ENCODE data around the gene CACNA1F. TPM values are rescaled to one million over a fixed set of nuclear protein-coding genes. Genes with fewer than 3 reads are reported as not detected.

CACNA1F gene
- total RNA-seq, 1 experiment from 2014 or later: not detected

DNA sequence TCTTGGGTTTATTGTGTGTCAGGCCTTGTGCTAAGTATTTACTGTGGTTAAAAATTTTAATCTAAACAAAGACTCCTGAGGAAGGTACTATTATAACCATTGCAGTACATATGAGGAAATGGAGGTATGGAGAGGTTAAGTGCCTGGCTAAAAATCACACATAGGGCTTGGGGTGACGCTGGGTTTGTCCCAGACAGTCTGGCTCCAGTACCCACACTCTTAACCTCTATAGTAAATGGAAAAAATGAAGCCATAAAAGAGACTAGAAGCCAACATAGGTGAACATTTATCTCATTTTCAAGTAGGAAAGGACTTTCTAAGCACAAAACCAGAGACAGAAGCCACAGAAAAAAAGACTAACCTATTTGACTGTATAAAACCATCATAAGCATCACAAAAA is 29.5 kb upstream of the CACNA1F start:
- Mint-ChIP-seq H3K4me3 (ENCODE audit: unreplicated experiment) (no peak overlapping the region), H3K36me3 (ENCODE audit: insufficient read depth, unreplicated experiment) (no peaks in the 10 kb centered on the region), H3K27ac (ENCODE audit: low read depth, unreplicated experiment) (no peak overlapping the region), H3K4me1 (ENCODE audit: insufficient read depth, unreplicated experiment) (no peaks in the 10 kb centered on the region), H3K27me3 (ENCODE audit: insufficient read depth, unreplicated experiment) (no peaks in the 10 kb centered on the region), H3K9me3 (ENCODE audit: unreplicated experiment) (peaks cover 19% of the 10 kb centered on the region)
- CTCF ChIA-PET: no interaction called here
- TF ChIP-seq, protein P1, sequence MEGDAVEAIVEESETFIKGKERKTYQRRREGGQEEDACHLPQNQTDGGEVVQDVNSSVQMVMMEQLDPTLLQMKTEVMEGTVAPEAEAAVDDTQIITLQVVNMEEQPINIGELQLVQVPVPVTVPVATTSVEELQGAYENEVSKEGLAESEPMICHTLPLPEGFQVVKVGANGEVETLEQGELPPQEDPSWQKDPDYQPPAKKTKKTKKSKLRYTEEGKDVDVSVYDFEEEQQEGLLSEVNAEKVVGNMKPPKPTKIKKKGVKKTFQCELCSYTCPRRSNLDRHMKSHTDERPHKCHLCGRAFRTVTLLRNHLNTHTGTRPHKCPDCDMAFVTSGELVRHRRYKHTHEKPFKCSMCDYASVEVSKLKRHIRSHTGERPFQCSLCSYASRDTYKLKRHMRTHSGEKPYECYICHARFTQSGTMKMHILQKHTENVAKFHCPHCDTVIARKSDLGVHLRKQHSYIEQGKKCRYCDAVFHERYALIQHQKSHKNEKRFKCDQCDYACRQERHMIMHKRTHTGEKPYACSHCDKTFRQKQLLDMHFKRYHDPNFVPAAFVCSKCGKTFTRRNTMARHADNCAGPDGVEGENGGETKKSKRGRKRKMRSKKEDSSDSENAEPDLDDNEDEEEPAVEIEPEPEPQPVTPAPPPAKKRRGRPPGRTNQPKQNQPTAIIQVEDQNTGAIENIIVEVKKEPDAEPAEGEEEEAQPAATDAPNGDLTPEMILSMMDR (IDR thresholded peaks at IDR 0.05; ENCODE audit: unreplicated experiment): no peak
- no peak for DNase-seq (ENCODE audit: unreplicated experiment)
- POLR2A ChIA-PET: interaction anchor here (0.7 kb wide), 1 partner anchor 614 kb away, joined by 3 read pairs; no protein-coding TSS in a partner anchor
- intact Hi-C loops (cut with micrococcal nuclease): no loop called here
- no TSS peak for BruUV-seq (replicated peaks)

- CTCF ChIA-PET: no interaction called here
These were observed 27.3 kb upstream of the CACNA1F start for GRCh38 chrX:49260221-49260985.

GRCh38 chrX:49258749-49259124 is 25.6 kb upstream of the CACNA1F start:
- no peaks in the 10 kb centered on the region for H3K36me3 Mint-ChIP-seq (ENCODE audit: insufficient read depth, unreplicated experiment)
- ChIA-PET POLR2A (interaction anchor here (1.1 to 1.4 kb wide), 2 partner anchors 9 to 10 kb away, joined by 3 to 4 read pairs; partner anchors contain the start of gene PPP1R3F), CTCF (no interaction called here)
- TF ChIP-seq, protein P1 (IDR thresholded peaks at IDR 0.05; ENCODE audit: unreplicated experiment): no peak
- intact Hi-C loops (cut with micrococcal nuclease): no loop called here
- H3K27ac Mint-ChIP-seq (ENCODE audit: low read depth, unreplicated experiment): no peak overlapping the region
- H3K4me1 Mint-ChIP-seq (ENCODE audit: insufficient read depth, unreplicated experiment): no peaks in the 10 kb centered on the region
- no peak for DNase-seq (ENCODE audit: unreplicated experiment)
- peaks cover 13% of the 10 kb centered on the region for H3K9me3 Mint-ChIP-seq (ENCODE audit: unreplicated experiment)
- no peak overlapping the region for H3K4me3 Mint-ChIP-seq (ENCODE audit: unreplicated experiment)
- no peaks in the 10 kb centered on the region for H3K27me3 Mint-ChIP-seq (ENCODE audit: insufficient read depth, unreplicated experiment)
- no TSS peak for BruUV-seq (replicated peaks)

More at GRCh38 chrX:49260221-49260985, 27.3 kb upstream of the CACNA1F start:
- intact Hi-C loops (cut with micrococcal nuclease): no loop called here
- no peak overlapping the region for H3K27ac Mint-ChIP-seq (ENCODE audit: low read depth, unreplicated experiment)
- no peaks in the 10 kb centered on the region for H3K4me1 Mint-ChIP-seq (ENCODE audit: insufficient read depth, unreplicated experiment)
- no peak overlapping the region for H3K4me3 Mint-ChIP-seq (ENCODE audit: unreplicated experiment)
- no peaks in the 10 kb centered on the region for H3K36me3 Mint-ChIP-seq (ENCODE audit: insufficient read depth, unreplicated experiment)
- H3K27me3 Mint-ChIP-seq (ENCODE audit: insufficient read depth, unreplicated experiment): no peaks in the 10 kb centered on the region
- peaks cover 19% of the 10 kb centered on the region for H3K9me3 Mint-ChIP-seq (ENCODE audit: unreplicated experiment)
- POLR2A ChIA-PET: interaction anchor here (1.1 kb wide), 1 partner anchor 11 kb away, joined by 3 read pairs; no protein-coding TSS in a partner anchor
- TF ChIP-seq, protein P1 (IDR thresholded peaks at IDR 0.05; ENCODE audit: unreplicated experiment): no peak
- no TSS peak for BruUV-seq (replicated peaks)
- no peak for DNase-seq (ENCODE audit: unreplicated experiment)

- no TSS peak for BruUV-seq (replicated peaks)
- no peak overlapping the region for H3K27ac Mint-ChIP-seq (ENCODE audit: low read depth, unreplicated experiment)
These were observed 25.0 kb upstream of the CACNA1F start for GRCh38 chrX:49257846-49258748.

More at GRCh38 chrX:49257846-49258748, 25.0 kb upstream of the CACNA1F start:
- no peaks in the 10 kb centered on the region for H3K36me3 Mint-ChIP-seq (ENCODE audit: insufficient read depth, unreplicated experiment)
- TF ChIP-seq, protein P1 (IDR thresholded peaks at IDR 0.05; ENCODE audit: unreplicated experiment): no peak
- intact Hi-C loops (cut with micrococcal nuclease): no loop called here
- CTCF ChIA-PET: no interaction called here
- peaks cover 11% of the 10 kb centered on the region for H3K9me3 Mint-ChIP-seq (ENCODE audit: unreplicated experiment)
- no peak for DNase-seq (ENCODE audit: unreplicated experiment)
- no peaks in the 10 kb centered on the region for H3K27me3 Mint-ChIP-seq (ENCODE audit: insufficient read depth, unreplicated experiment)
- H3K4me1 Mint-ChIP-seq (ENCODE audit: insufficient read depth, unreplicated experiment): no peaks in the 10 kb centered on the region
- POLR2A ChIA-PET: interaction anchor here (1.4 kb wide), 1 partner anchor 11 kb away, joined by 4 read pairs; the partner anchor contains the start of gene PPP1R3F
- H3K4me3 Mint-ChIP-seq (ENCODE audit: unreplicated experiment): no peak overlapping the region
